Small intestine (tissue), 7 donors: ENCODE results near the gene RGS3. TPM values are rescaled to one million over a fixed set of nuclear protein-coding genes. Genes with fewer than 3 reads are reported as not detected.

Experiments
- DNase-seq, 2 donors: peaks; one replicate each; pipeline versions ENCODE4 v3.0.0 to v3.0.0-alpha.2; 2013
- FAIRE-seq: peaks from 2 replicates; lab custom pipeline; 2012; peaks lifted over from hg19 to GRCh38; lab: Jason Lieb, UNC
- H3K27ac ChIP-seq, 3 donors: one replicate each; pipeline ENCODE4 v1.5.1; 2013; ENCODE audit warnings: low read length in 2 of 3, mild to moderate bottlenecking in 2 of 3, control low read depth in 1 of 3, inconsistent platforms in 1 of 3, low read depth in 1 of 3, moderate library complexity in 1 of 3
- H3K27me3 ChIP-seq, 3 donors: one replicate each; pipeline ENCODE4 v1.6.1; 2013; ENCODE audit warnings: low read length in 3 of 3, inconsistent platforms in 1 of 3; ENCODE audit not compliant: control insufficient read depth in 3 of 3, insufficient read depth in 3 of 3
- H3K36me3 ChIP-seq, 3 donors: one replicate each; pipeline ENCODE4 v1.6.1; 2013; ENCODE audit warnings: low read length in 3 of 3, inconsistent platforms in 1 of 3, low read depth in 1 of 3, mild to moderate bottlenecking in 1 of 3, moderate library complexity in 1 of 3; ENCODE audit not compliant: control insufficient read depth in 3 of 3, insufficient read depth in 2 of 3
- H3K4me1 ChIP-seq, 3 donors: one replicate each; pipeline ENCODE4 v1.6.1; 2013; ENCODE audit warnings: low read length in 2 of 3, inconsistent platforms in 1 of 3, low read depth in 1 of 3, mild to moderate bottlenecking in 1 of 3, moderate library complexity in 1 of 3; ENCODE audit not compliant: control insufficient read depth in 3 of 3, insufficient read depth in 2 of 3
- H3K4me3 ChIP-seq, 3 donors: one replicate each; pipeline ENCODE4 v1.5.1; 2013; ENCODE audit warnings: low read length in 3 of 3, control low read depth in 1 of 3, inconsistent platforms in 1 of 3, low read depth in 1 of 3, mild to moderate bottlenecking in 1 of 3, moderate library complexity in 1 of 3
- H3K9me3 ChIP-seq, 2 donors: one replicate each; pipeline ENCODE4 v1.6.1; 2013; ENCODE audit warnings: low read depth in 1 of 2, low read length in 1 of 2; ENCODE audit not compliant: control insufficient read depth in 2 of 2, insufficient read depth in 1 of 2
- WGBS, 3 donors: extraction: QIAGEN DNeasy Blood & Tissue Kit; methylation state at CpG; one replicate each; pipeline ENCODE4 v1.1.7; 2013; 5-methylcytosine and 5-hydroxymethylcytosine counted together
- polyA plus RNA-seq, 4 donors: library from polyadenylated mRNA; stranded (reverse) in 3 of 4; unstranded in 1 of 4; fragments of 200-250 nt in 3 of 4; fragments of 120-200 nt in 1 of 4; gene quantifications; one replicate each; pipeline versions ENCODE4 v1.2.1 to v1.2.3, GENCODE V29; 2013
- donor health status: healthy with polysubstance abuse.
- donor health status: control.
- donor health status: control.
- donor health status: Bipolar disorder and iron deficiency.
- donor health status: healthy.

Gene RGS3
- polyA plus RNA-seq, 4 donors = 23.0 to 37.0 (median 26.4) TPM

DNA sequence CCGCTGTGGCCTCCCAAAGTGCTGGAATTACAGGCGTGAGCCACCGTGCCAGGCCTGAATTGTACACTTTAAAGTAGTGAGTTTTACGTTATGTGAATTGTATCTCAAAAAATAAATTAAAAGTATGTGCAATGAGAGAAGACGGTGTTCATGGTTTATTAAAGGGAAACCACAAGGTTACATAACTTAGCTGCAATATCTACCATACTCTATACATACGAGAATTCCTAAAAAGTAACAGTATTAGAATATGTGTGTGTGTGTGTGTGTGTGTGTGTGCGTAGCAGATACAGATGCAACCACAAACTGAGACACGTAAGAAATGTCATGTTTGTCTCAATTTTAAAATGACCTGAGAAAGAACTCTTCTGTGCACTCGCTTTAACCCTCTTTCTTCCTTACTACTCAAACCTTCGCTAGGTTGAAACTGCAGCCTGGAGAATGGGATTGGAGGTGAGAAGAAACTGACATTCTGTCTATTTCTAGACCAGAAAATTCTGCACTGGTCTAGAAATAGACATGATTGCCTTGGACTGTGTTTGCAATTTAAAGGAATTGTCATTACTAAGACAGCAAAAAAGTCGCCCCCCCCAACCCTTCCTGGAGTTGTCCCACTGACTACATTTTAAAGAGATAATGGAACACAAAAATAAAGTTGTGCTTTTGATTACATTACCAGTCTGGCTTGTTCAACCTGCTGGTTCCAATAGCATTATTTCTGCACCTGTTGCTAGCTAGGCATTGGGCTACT is 167.0 kb downstream of the RGS3 start:
- no peak overlapping the region for H3K4me3 ChIP-seq
- H3K36me3 ChIP-seq = no peaks in the 10 kb centered on the region
- H3K9me3 ChIP-seq = no peaks in the 10 kb centered on the region
- H3K27me3 ChIP-seq = no peaks in the 10 kb centered on the region
- FAIRE-seq = no peak
- no peak overlapping the region for H3K27ac ChIP-seq
- no peak for DNase-seq
- WGBS, 3 donors = 85 to 90% (median 89%) methylated on average over 11 of the region's 11 CpGs
- no peaks in the 10 kb centered on the region for H3K4me1 ChIP-seq

DNA sequence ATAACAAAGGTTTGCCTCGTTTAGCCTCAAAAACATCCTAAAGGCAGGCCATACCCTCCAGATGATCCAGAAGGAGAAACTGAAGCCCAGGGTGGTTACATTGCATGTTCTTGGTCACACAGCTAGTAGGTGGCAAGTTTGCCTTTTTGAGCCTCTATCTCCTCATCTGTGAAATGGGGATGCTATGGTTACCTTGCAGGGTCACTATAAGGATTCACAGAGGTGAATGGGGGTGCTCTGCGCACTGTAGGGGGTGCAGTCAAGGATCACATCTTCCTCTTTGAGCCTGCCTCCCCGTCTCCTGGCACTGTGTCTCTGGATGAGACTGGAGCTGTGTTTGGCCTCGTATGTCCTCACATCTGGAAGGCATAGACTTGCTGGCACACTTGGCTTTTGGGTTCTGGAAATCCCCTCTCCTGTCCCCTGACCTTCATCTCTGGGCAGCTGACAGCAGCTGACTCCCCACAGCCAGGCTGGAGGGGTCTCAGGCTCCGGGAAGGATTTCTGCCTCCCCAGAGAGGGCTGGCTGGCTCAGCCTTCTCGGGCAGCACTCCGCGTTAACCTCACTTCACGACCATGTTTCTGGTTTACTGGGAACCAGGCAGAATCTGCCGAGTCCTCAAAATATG is 167.7 kb downstream of the RGS3 start:
- FAIRE-seq = no peak
- no peak overlapping the region for H3K4me3 ChIP-seq
- no peak overlapping the region for H3K27ac ChIP-seq
- H3K36me3 ChIP-seq = no peaks in the 10 kb centered on the region
- no peaks in the 10 kb centered on the region for H3K9me3 ChIP-seq
- no peaks in the 10 kb centered on the region for H3K4me1 ChIP-seq
- H3K27me3 ChIP-seq = no peaks in the 10 kb centered on the region
- no peak for DNase-seq
- WGBS, 3 donors = 76 to 88% (median 79%) methylated on average over 10 of the region's 10 CpGs

DNA sequence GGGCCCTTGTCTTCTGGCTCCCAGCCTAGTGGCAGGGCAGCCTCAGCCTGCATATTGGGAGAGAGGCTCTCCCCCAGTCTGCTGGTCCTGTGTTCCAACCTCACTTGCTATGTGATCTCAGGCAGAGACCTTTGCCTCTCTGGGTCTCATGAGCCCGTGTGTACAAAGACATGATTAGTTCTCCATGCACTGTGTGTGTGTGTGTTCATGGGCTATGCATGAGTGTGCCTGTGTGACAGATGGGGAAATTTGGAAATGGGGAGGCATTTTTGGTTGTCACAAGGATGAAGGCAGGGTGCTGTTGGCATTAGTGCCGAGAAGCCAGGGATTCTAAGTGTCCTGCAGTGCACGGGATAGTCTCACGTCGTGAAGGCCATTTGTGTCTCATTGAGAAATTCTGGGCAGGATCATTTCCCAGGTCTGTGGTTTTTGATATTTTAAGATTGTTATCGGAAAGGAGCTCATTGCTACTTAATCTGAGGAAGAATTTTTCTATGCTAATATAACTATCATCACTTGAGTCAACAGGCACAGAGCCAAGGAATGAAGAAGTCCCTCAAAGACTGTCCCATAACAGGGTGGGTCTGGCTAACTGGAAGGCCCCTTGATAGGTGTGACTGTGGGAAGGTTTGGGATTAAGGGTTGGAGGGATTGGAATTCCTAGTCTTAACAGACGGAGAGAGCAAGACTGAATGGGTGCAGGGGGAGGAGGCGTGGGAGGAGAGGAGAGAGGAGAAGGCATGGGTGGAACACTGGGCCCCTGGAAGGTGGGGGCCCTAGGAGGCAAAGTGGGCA is 168.5 kb downstream of the RGS3 start:
- no peaks in the 10 kb centered on the region for H3K9me3 ChIP-seq
- DNase-seq (no peak), FAIRE-seq (no peak)
- WGBS, 3 donors = 68 to 73% (median 69%) methylated on average over 8 of the region's 8 CpGs
- no peaks in the 10 kb centered on the region for H3K27me3 ChIP-seq
- H3K27ac ChIP-seq = no peak overlapping the region
- no peaks in the 10 kb centered on the region for H3K36me3 ChIP-seq
- H3K4me1 ChIP-seq = no peaks in the 10 kb centered on the region
- H3K4me3 ChIP-seq = no peak overlapping the region

DNA sequence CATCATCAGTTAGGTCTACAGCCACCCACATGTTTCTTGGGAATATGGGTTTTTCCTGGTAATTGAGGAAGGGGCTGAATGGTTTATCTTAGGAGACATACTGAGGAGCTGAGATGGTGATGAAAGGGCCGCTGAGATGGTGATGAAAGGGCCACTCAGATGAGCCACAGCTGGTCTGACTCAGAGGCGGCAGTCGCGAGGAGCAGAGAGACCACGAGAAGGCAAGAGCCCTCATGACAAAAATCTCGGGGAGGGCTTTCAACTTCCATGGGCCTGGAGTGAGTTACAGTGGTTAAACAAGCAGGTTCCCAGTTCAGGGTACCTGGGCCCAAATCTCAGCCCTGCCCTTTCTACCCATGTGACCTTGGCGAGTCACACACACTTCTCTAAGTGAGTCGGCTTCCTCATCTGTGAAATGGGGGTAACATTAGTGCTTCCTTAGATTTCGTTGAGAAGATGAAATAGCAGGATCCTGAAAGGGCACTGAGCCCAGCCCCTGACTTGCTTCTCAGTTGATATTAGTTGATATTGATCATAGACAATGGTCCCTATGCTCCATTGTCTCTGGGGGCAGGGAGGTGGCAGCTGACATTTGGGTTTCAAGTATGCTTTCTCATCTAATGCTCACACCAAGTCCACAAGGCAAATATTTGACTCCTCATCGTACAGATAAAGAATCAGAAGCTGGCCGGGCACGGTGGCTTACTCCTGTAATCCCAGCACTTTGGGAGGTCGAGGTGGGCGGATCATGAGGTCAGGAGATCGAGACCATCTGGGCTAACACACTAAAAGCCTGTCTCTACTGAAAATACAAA is 169.5 kb downstream of the RGS3 start:
- WGBS, 3 donors = 73 to 79% (median 77%) methylated on average over 15 of the region's 15 CpGs
- no peaks in the 10 kb centered on the region for H3K4me1 ChIP-seq
- DNase-seq (no peak), FAIRE-seq (no peak)
- H3K4me3 ChIP-seq = no peak overlapping the region
- H3K27me3 ChIP-seq = no peaks in the 10 kb centered on the region
- no peaks in the 10 kb centered on the region for H3K9me3 ChIP-seq
- no peak overlapping the region for H3K27ac ChIP-seq
- no peaks in the 10 kb centered on the region for H3K36me3 ChIP-seq

DNA sequence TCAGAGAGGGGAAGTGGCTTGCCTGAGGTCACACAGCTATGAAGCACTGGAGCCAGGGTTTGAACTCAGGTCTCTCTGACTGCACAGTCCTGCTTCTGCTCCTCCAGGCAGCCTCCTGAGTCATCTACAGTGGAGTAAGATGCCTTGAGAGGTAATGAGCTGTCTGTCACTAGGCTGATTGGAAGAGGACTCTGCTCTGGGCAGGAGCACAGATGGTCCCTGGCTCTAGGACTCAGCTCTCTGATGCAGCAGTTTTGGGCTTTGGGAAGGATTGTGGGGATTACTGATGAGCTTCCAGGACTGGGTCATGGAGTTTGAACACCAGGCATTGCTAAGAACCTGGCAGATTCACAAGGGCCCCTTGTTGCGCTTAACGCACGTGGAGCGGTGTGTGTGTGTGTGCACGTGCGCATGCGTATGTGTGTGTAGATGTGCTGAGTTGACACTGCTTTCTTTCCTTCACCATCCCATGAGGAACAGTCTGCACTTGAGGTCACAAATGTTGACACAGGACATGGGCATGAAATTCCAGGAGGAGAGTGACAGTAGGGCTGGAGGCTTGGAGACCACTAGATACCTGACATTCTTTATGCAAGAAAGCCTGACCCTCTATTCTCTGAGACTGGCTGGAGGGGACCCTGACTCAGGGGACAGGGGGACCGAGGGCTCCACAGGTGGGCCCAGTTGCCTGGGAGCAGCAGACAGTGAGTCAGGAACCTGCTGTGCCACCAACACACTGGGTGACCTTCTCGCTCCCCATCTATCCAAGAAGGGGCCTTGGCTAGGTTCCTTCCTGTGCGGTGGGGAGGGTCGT is 170.5 kb downstream of the RGS3 start:
- 85 to 88% (median 87%) methylated on average over 11 of the region's 11 CpGs for WGBS, 3 donors
- no peak for FAIRE-seq
- no peak for DNase-seq

DNA sequence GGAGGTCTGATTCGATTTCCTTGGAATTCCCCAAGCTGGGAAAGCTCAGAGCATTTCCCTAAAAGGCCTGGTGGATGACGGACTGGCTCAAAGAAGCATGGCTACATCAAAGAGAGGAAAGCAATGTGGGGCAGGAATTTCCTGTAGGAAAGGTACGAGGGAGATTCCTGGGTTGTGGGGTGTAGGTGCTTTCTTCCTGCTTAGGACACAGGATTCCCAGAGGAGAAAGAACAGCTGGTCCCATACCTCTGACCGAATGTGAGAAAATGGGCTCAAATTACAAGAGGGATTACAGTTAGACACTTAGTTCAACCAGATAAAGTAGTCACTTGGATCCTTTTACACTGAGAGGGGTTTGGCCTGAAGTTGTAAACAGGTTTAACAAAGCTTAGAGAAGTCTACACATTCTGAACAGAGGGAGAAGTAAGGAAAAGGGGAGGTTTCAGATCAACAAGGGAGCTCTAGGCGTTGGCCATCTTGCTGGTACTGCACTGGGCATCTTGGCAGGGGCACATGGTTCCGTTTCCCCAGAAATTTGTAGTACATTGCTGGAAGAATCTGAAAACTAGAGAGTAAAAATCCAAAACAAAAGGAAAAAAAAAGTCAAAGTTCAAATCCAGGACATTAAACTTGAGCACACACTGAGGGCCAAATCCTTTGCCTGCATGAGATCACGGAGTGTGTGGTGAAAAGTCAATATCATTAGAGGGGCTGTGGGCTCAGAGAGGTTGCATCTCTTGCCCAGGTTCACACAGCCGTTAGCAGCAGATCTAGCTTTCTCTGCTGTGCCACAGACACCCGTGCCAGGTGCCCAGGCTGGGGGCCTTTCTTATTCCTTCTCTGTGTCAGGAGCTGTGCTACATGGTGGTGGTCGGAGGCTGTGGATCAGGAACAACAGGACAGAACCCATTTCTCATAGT is 171.3 kb downstream of the RGS3 start:
- H3K9me3 ChIP-seq = no peaks in the 10 kb centered on the region
- no peaks in the 10 kb centered on the region for H3K27me3 ChIP-seq
- no peak overlapping the region for H3K4me3 ChIP-seq
- 53 to 64% (median 59%) methylated on average over 10 of the region's 10 CpGs for WGBS, 3 donors
- FAIRE-seq (no peak), DNase-seq (no peak)
- H3K4me1 ChIP-seq = no peaks in the 10 kb centered on the region
- no peak overlapping the region for H3K27ac ChIP-seq
- H3K36me3 ChIP-seq = no peaks in the 10 kb centered on the region

More for the DNA sequence above, 170.5 kb downstream of the RGS3 start:
- H3K9me3 ChIP-seq = no peaks in the 10 kb centered on the region
- no peaks in the 10 kb centered on the region for H3K4me1 ChIP-seq
- H3K27ac ChIP-seq = no peak overlapping the region
- H3K4me3 ChIP-seq = no peak overlapping the region
- H3K36me3 ChIP-seq = no peaks in the 10 kb centered on the region
- no peaks in the 10 kb centered on the region for H3K27me3 ChIP-seq

DNA sequence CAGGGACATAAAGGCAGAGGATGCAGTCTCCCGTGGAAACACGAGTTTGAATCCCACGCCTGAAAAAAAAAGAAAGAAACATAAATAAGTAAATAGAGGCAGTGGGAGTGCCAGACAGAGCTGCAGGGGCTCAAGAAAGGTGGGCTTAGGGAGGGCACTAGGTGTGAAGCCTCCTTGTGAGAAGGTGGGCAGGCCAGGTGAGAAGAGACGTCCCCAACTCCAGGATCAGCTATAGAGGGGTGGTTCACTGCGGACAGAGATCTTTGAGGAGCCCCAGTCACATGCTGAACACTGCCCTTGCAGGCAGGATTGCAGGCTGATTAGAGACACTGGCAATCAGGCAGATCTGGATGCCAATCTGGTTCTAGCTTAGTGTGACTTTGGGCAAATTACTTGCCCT is 172.1 kb downstream of the RGS3 start:
- DNase-seq (no peak), FAIRE-seq (no peak)
- no peaks in the 10 kb centered on the region for H3K36me3 ChIP-seq
- 75 to 85% (median 78%) methylated on average over 5 of the region's 5 CpGs for WGBS, 3 donors
- no peak overlapping the region for H3K4me3 ChIP-seq
- no peaks in the 10 kb centered on the region for H3K4me1 ChIP-seq
- H3K9me3 ChIP-seq = no peaks in the 10 kb centered on the region
- no peaks in the 10 kb centered on the region for H3K27me3 ChIP-seq
- H3K27ac ChIP-seq = no peak overlapping the region
